GM10248 (cell line): ENCODE measurements around the gene SIRT7.

Source experiments
- CTCF ChIA-PET: fragments of 300-600 bp; sonication (Branson Sonifier 250); formaldehyde crosslinking; extraction: SDS; loops from one replicate; lab custom pipeline; 2021; ENCODE audit warnings: antibody characterized with exemption; lab: Yijun Ruan, JAX
- POLR2A ChIA-PET: fragments of 350-650 bp; sonication (Branson Sonifier 250); formaldehyde crosslinking; extraction: SDS; loops from one replicate; lab custom pipeline; 2020; ENCODE audit warnings: antibody characterized with exemption; lab: Yijun Ruan, JAX
- DNase-seq: peaks from one replicate; pipeline ENCODE4 v3.0.0; 2012; ENCODE audit errors: extremely low spot score
- TF ChIP-seq, protein P1 (sequence below): IDR thresholded peaks from 2 replicates; pipeline ENCODE4 v1.5.1; 2012; ENCODE audit warnings: mild to moderate bottlenecking, low read depth; ENCODE audit errors: extremely low read depth, missing control alignments, control extremely low read depth

Gene SIRT7

DNA sequence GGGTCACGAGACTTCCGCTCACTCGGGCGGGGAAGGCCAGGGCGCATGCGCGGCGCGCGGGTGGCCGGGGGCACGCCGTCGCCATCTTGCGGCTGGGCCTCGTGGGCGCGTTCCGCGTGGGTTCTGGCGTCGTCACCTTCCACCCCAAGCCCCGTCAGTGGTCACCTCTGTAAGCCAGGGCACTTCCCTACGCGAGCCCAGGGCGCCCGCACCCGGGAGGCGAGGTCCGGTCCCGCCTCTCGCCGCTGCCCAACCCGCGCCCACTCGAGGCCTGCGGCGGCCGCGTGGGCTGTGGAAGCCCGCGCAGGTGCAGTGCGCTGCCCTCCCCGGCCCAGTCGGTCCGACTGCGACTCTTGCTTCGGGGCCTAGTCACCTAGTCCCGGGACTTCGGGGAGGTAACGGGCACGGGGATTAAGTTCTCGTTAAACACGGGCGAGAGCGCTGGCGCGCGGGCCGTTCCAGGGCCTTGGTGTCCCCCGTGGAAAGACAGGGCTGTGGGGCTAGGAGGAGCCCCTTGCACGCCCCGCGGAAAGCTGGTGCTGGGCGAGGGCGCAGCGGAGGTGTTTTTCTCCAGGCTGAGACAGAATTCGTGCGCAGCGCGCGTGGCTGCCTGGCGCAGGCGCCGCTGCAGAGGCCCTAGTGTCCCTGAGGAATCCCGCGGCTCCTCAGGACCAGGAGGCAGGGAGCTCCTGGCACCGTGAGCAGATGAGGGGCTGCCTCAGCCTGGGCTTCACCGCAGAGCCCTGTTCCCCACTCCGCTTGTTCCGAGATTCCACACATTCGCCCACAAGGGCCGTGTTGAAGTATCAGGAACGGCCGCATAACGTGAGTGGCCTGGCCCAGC is 46.4 kb downstream of the SIRT7 start:
- DNase-seq, result peak; percentile 99
- POLR2A ChIA-PET, result interaction anchor here (0.7 kb wide), 3 partner anchors 11 to 111 kb away, joined by 6 to 8 read pairs (median 8); no protein-coding TSS in a partner anchor
- CTCF ChIA-PET, result interaction anchor here (0.9 to 2.0 kb wide), 2 partner anchors 9 to 18 kb away, joined by 3 to 5 read pairs; no protein-coding TSS in a partner anchor
- TF ChIP-seq, protein P1, sequence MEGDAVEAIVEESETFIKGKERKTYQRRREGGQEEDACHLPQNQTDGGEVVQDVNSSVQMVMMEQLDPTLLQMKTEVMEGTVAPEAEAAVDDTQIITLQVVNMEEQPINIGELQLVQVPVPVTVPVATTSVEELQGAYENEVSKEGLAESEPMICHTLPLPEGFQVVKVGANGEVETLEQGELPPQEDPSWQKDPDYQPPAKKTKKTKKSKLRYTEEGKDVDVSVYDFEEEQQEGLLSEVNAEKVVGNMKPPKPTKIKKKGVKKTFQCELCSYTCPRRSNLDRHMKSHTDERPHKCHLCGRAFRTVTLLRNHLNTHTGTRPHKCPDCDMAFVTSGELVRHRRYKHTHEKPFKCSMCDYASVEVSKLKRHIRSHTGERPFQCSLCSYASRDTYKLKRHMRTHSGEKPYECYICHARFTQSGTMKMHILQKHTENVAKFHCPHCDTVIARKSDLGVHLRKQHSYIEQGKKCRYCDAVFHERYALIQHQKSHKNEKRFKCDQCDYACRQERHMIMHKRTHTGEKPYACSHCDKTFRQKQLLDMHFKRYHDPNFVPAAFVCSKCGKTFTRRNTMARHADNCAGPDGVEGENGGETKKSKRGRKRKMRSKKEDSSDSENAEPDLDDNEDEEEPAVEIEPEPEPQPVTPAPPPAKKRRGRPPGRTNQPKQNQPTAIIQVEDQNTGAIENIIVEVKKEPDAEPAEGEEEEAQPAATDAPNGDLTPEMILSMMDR, result peak; percentile 30

DNA sequence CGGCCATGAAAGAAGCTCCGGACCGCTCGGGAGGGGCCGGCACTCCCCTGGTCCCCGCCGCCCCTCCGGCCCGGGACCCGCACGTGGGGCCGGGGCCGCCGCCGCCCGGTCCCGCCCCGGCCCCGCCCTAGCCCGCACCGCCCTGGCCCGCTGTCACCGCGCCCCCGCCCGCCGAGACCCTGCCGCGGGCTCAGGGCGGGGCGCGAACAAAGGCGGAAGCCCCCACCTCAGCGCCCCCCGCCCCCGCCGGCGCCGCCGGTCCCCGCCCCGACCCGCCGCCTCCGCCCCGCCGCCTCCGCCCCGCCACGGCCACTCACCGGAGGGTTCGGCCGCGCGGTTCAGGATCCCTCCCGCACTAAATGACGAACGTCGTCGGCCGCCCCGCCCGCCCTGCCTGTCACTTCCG is 47.0 kb downstream of the SIRT7 start, which contains the start of gene ARHGDIA:
Gene ARHGDIA, minus strand, starts transcription at position 357 of the 406 bp plus-strand sequence. CDS start 1,407 bp downstream, outside the sequence.
- ChIA-PET POLR2A (no interaction called here), CTCF (interaction anchor here (1.8 to 2.2 kb wide), 3 partner anchors 10 to 19 kb away, joined by 5 to 10 read pairs (median 8); partner anchors contain the start of gene P4HB)
- DNase-seq, result no peak

DNA sequence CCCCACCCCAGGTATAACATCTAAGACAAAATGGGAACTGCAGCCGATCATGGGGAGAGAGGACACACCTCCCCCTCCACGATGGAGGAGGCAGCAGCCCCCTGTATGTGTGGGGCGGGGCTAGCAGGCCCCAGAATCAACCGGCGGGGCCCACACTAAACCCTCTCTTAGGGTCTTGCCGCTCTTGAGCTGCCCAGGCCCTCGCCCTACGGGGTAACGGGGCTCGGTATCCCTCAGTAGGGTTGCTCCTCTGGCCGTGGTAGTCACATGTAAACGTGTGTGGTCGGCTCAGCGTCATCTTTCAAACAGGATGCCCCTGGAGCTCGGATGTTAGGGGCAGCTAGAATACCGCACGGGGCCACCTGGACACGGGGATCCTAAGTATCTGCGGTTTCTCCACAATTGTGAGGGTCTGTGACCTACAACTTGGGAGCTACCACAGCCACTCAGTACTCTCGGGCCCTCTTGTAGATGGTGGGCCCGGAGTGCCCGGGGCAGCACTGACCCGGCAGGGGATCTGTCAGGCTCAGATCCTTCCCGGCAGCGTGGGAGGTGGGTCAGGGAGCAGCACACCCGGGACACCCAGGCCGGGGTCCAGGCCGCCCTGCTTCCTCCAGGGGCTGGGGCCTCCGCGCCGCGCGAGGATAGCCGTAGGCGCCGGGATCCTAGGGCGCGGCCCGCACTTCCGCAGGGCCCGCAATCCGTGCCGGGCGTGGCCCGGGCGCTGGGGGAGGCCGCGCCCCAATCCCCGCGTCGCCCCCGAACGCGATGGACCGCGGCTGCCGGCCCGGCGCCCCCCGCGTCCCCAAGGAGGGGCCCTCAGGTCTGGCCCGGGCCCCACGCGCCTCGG is 47.6 kb downstream of the SIRT7 start:
- ChIA-PET POLR2A (interaction anchor here (0.6 to 2.5 kb wide), 4 partner anchors 10 to 187 kb away, joined by 3 to 21 read pairs (median 3); partner anchors contain the start of genes ARL16, HGS and P4HB), CTCF (interaction anchor here (0.7 to 2.5 kb wide), 12 partner anchors 9 to 227 kb away, joined by 3 to 10 read pairs (median 6); partner anchors contain the start of genes FASN, MAFG, MCRIP1 and P4HB)
- DNase-seq, result no peak
- TF ChIP-seq, protein P1, result no peak

More for the DNA sequence above, 47.0 kb downstream of the SIRT7 start, which contains the start of gene ARHGDIA:
- TF ChIP-seq, protein P1, result no peak

DNA sequence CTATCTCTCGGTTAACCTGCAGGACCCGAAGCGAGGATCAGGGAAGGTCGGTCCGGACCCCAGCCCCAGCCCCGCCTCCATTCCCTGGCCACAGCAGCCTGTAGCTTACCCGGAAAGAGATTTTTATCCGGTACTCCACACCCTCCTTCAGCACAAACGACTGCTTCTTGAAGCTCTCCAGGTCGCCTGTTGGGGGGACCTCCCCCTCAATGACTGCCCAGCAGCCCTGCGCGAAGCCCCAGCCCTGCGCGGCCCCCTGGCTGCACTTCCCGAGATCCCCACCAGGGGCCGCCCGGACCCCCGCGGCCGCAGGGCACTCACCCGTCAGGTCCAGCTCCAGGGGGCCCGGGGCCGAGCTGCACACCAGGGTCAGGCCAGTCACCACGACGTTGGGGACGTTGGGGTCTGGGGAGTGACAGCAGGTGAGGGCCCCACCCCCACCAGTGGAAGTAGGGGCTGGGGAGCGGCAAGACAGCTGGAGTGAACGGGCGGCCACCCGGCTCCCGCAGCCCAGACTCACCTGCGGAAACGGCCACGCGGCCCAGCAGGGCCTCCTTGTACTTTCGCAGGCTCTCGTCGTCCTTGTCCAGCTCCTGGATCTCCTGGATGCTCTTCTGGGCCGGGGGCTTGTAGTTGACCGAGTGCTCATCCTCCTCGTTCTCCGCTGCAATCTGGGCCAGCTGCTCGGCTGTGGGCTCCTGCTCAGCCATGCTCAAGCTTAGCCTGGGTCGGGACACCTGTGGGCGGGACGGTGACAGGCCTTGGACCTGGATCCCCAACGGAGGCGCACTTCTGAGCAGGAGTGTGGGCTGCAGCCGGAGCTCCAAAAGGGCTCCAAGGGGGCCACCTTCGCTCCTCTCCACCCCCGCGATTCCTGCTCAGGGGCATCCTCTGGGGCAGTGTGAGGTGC is 48.5 kb downstream of the SIRT7 start:
- ChIA-PET CTCF (interaction anchor here (0.7 to 2.5 kb wide), 17 partner anchors 8 to 228 kb away, joined by 3 to 10 read pairs (median 4); partner anchors contain the start of genes FASN, MAFG, MCRIP1 and NPB), POLR2A (interaction anchor here (0.7 to 2.5 kb wide), 5 partner anchors 9 to 186 kb away, joined by 3 to 21 read pairs (median 3); partner anchors contain the start of genes ARL16, HGS and P4HB)
- DNase-seq, result peak; percentile 72
- TF ChIP-seq, protein P1, result peak; percentile 88

DNA sequence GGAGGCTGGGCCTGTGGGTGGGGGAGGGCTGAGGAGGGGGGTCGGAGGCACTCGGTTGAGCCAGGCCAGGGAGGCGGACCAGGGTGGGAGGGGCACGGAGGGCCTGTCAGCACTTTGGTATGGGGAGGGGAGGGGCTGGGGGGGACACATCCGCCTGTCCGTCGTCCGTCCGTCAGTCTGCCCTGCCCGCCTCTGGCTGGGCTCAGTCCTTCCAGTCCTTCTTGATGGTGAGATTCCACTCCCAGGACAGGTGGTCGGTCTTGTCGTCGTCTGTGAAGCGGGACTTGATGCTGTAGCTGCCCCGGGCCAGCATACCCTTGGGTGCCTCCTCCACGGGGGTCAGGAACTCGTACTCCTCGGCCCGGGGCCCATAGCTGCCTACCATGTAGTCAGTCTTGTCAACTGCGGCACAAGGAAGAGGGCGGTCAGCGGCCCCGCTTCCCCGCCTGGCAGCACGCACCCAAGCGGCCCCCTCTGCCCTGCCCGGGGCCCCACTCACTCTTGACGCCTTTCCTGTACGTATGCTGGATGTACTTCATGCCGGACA is 49.2 kb downstream of the SIRT7 start:
- POLR2A ChIA-PET, result interaction anchor here (0.9 to 2.5 kb wide), 3 partner anchors 9 to 49 kb away, joined by 3 to 21 read pairs (median 3); partner anchors contain the start of gene P4HB
- CTCF ChIA-PET, result interaction anchor here (0.7 to 2.5 kb wide), 12 partner anchors 10 to 138 kb away, joined by 3 to 10 read pairs (median 4); partner anchors contain the start of genes MAFG, MCRIP1 and NPB
- no peak for DNase-seq
- TF ChIP-seq, protein P1, result no peak
